Measurements from ENCODE around the gene TNIP1. TPM values are rescaled to one million over a fixed set of nuclear protein-coding genes. Genes with fewer than 3 reads are reported as not detected.

TNIP1 gene
- polyA plus RNA-seq, 2 of the 4 experiments (the other 2 are of a cell fraction): 48.4 to 53.4 TPM

DNA sequence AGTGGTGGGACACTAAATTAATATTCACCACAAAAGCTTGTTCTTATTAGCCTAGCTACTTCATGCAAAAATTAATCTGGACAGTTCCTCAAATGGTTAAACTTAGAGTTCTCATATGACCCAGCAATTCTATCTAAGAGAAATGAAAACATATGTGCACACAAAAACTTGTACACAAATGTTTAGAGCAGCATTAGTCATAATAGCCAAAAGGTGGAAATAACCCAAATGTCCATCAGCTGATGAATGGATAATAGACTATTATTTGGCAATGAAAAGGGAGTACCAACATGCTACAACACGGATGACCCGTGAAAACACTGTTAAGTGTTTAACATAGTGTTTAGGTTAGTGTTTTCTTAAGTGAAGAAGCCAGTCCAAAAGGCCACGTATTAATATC, 32.8 kb upstream of the TNIP1 start (continued):
- no peak for TF ChIP-seq EHMT2 (IDR thresholded peaks at IDR 0.05; ENCODE audit: low read depth)
- no peak for TF ChIP-seq RNF2 (IDR thresholded peaks at IDR 0.05; ENCODE audit: borderline replicate concordance, low read depth)

DNA sequence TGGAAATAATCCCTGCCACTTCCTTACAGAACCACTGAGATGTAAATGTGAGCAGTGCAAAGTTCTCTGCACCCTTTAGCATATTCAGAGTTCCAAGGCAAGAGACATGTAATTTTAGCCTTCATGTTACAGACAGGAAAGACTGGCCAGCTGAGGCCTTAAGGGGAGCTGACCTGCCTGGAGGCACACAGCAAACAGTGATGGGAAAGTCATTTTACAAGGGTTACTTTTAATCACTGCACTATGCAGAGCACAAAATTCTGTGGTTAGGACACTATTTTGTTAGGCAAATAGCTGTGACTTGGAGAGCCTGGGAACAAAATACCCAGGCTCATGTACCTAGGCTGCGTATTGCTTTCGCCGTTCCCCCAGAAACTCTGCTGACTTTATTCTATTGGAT, 30.2 kb upstream of the TNIP1 start:
- POLR2A ChIA-PET: no interaction called here
- ATAC-seq (no peak), FAIRE-seq (no peak), DNase-seq (ENCODE audit: low read depth in 1 of 2, low spot score in 1 of 2) (no peak)
- H3K27ac ChIP-seq: no peak overlapping the region
- CTCF ChIA-PET: interaction anchor here (1.0 to 25.1 kb wide), 5 partner anchors 12 to 58 kb away, joined by 3 to 704 read pairs (median 5); partner anchors contain the start of gene TNIP1
- no peaks in the 10 kb centered on the region for H3K9me3 ChIP-seq
- WGBS (ENCODE audit: missing lambda C conversion rate): 97% methylated on average over 3 of the region's 3 CpGs
- no peak overlapping the region for H3K4me2 ChIP-seq
- H3K4me1 ChIP-seq: peaks cover 7% of the 10 kb centered on the region; the same call in 2 of the 3 replicates
- H3K4me3 ChIP-seq: no peak overlapping the region
- no peak for TF ChIP-seq CBX2 (IDR thresholded peaks at IDR 0.05; ENCODE audit: borderline replicate concordance, low read depth)
- TF ChIP-seq TP53 (CRISPR knock-in tag; IDR thresholded peaks at IDR 0.05): no peak
- TF ChIP-seq, protein P1, sequence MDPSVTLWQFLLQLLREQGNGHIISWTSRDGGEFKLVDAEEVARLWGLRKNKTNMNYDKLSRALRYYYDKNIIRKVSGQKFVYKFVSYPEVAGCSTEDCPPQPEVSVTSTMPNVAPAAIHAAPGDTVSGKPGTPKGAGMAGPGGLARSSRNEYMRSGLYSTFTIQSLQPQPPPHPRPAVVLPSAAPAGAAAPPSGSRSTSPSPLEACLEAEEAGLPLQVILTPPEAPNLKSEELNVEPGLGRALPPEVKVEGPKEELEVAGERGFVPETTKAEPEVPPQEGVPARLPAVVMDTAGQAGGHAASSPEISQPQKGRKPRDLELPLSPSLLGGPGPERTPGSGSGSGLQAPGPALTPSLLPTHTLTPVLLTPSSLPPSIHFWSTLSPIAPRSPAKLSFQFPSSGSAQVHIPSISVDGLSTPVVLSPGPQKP (IDR thresholded peaks at IDR 0.05; ENCODE audit: low read depth, low read length): no peak
- TF ChIP-seq, protein P2, sequence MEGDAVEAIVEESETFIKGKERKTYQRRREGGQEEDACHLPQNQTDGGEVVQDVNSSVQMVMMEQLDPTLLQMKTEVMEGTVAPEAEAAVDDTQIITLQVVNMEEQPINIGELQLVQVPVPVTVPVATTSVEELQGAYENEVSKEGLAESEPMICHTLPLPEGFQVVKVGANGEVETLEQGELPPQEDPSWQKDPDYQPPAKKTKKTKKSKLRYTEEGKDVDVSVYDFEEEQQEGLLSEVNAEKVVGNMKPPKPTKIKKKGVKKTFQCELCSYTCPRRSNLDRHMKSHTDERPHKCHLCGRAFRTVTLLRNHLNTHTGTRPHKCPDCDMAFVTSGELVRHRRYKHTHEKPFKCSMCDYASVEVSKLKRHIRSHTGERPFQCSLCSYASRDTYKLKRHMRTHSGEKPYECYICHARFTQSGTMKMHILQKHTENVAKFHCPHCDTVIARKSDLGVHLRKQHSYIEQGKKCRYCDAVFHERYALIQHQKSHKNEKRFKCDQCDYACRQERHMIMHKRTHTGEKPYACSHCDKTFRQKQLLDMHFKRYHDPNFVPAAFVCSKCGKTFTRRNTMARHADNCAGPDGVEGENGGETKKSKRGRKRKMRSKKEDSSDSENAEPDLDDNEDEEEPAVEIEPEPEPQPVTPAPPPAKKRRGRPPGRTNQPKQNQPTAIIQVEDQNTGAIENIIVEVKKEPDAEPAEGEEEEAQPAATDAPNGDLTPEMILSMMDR (IDR thresholded peaks at IDR 0.05): no peak
- TF ChIP-seq FOXS1 (CRISPR knock-in tag; IDR thresholded peaks at IDR 0.05): no peak
- no peak for TF ChIP-seq EHF (CRISPR knock-in tag; IDR thresholded peaks at IDR 0.05)
- no peak for TF ChIP-seq RARB (CRISPR knock-in tag; IDR thresholded peaks at IDR 0.05)
- no peak for TF ChIP-seq KDM1A (IDR thresholded peaks at IDR 0.05; ENCODE audit: low read depth)
- no peak for TF ChIP-seq MAZ (IDR thresholded peaks at IDR 0.05; ENCODE audit: borderline replicate concordance, low read depth, low read length)
- no peak for TF ChIP-seq EP300 (IDR thresholded peaks at IDR 0.05)

DNA sequence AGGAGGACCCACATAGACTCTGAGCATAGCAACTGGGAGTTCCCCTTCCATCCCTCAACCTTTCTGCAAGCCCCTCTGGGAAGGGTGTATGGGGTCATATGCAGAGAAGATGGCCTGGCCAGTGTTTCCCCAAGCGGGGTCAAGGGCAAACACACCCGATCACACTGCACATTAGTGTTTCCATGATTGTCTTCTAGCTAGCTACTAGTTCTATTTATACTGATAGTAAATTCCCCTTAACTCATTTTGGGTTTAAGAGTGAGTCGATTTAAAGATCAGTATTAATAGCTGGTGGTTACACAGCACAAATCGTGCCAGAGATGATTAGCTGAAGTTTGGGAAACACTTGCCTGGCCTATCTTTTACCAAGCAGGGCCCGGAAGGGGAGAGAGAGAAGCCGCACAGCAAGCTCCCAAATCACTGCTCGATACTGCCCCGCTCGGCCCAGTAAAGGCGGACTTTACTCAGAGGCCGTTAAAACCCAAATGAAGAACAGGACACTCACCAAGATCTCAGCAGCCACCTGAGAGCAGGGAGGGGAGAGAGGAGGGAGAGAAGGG, 29.4 kb upstream of the TNIP1 start:
- Histone ChIP-seq H3K4me1 (peaks cover 7% of the 10 kb centered on the region; the same call in 2 of the 3 replicates), H3K9me3 (no peaks in the 10 kb centered on the region), H3K27ac (no peak overlapping the region), H3K4me3 (no peak overlapping the region), H3K4me2 (no peak overlapping the region)
- FAIRE-seq (no peak), DNase-seq (ENCODE audit: low read depth in 1 of 2, low spot score in 1 of 2) (no peak), ATAC-seq (no peak)
- TF ChIP-seq, protein P3, sequence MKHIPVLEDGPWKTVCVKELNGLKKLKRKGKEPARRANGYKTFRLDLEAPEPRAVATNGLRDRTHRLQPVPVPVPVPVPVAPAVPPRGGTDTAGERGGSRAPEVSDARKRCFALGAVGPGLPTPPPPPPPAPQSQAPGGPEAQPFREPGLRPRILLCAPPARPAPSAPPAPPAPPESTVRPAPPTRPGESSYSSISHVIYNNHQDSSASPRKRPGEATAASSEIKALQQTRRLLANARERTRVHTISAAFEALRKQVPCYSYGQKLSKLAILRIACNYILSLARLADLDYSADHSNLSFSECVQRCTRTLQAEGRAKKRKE (CRISPR knock-in tag; IDR thresholded peaks at IDR 0.05; ENCODE audit: low read depth): no peak
- no peak for TF ChIP-seq EP300 (IDR thresholded peaks at IDR 0.05)
- TF ChIP-seq CHD2 (IDR thresholded peaks at IDR 0.05; ENCODE audit: low read length, partially characterized antibody): no peak
- no peak for TF ChIP-seq CBX8 (IDR thresholded peaks at IDR 0.05)
- no peak for TF ChIP-seq RAD21 (conservative IDR thresholded peaks at IDR 0.05 in 1 of 2, IDR thresholded peaks at IDR 0.05 in 1 of 2)
- TF ChIP-seq, protein P2 (IDR thresholded peaks at IDR 0.05): no peak
- TF ChIP-seq CBX2 (IDR thresholded peaks at IDR 0.05; ENCODE audit: borderline replicate concordance, low read depth): no peak
- TF ChIP-seq SREBF2 (IDR thresholded peaks at IDR 0.05): no peak
- TF ChIP-seq, protein P4, sequence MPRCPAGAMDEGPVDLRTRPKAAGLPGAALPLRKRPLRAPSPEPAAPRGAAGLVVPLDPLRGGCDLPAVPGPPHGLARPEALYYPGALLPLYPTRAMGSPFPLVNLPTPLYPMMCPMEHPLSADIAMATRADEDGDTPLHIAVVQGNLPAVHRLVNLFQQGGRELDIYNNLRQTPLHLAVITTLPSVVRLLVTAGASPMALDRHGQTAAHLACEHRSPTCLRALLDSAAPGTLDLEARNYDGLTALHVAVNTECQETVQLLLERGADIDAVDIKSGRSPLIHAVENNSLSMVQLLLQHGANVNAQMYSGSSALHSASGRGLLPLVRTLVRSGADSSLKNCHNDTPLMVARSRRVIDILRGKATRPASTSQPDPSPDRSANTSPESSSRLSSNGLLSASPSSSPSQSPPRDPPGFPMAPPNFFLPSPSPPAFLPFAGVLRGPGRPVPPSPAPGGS (IDR thresholded peaks at IDR 0.05): no peak
- TF ChIP-seq, protein P5, sequence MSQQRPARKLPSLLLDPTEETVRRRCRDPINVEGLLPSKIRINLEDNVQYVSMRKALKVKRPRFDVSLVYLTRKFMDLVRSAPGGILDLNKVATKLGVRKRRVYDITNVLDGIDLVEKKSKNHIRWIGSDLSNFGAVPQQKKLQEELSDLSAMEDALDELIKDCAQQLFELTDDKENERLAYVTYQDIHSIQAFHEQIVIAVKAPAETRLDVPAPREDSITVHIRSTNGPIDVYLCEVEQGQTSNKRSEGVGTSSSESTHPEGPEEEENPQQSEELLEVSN (IDR thresholded peaks at IDR 0.05; ENCODE audit: borderline replicate concordance, low read depth): no peak
- TF ChIP-seq, protein P6, sequence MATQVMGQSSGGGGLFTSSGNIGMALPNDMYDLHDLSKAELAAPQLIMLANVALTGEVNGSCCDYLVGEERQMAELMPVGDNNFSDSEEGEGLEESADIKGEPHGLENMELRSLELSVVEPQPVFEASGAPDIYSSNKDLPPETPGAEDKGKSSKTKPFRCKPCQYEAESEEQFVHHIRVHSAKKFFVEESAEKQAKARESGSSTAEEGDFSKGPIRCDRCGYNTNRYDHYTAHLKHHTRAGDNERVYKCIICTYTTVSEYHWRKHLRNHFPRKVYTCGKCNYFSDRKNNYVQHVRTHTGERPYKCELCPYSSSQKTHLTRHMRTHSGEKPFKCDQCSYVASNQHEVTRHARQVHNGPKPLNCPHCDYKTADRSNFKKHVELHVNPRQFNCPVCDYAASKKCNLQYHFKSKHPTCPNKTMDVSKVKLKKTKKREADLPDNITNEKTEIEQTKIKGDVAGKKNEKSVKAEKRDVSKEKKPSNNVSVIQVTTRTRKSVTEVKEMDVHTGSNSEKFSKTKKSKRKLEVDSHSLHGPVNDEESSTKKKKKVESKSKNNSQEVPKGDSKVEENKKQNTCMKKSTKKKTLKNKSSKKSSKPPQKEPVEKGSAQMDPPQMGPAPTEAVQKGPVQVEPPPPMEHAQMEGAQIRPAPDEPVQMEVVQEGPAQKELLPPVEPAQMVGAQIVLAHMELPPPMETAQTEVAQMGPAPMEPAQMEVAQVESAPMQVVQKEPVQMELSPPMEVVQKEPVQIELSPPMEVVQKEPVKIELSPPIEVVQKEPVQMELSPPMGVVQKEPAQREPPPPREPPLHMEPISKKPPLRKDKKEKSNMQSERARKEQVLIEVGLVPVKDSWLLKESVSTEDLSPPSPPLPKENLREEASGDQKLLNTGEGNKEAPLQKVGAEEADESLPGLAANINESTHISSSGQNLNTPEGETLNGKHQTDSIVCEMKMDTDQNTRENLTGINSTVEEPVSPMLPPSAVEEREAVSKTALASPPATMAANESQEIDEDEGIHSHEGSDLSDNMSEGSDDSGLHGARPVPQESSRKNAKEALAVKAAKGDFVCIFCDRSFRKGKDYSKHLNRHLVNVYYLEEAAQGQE (IDR thresholded peaks at IDR 0.05): no peak
- no peak for TF ChIP-seq HOXB13 (CRISPR knock-in tag; IDR thresholded peaks at IDR 0.05; ENCODE audit: low read depth)
- WGBS (ENCODE audit: missing lambda C conversion rate): 87% methylated on average over 11 of the region's 11 CpGs
- ChIA-PET POLR2A (no interaction called here), CTCF (interaction anchor here (0.5 to 25.1 kb wide), 6 partner anchors 11 to 57 kb away, joined by 3 to 704 read pairs (median 5); no protein-coding TSS in a partner anchor)

Measured in A549 (cell line).